CD4-positive, alpha-beta T cell treated with Interleukin-17A for 1 hour (primary cell): Measurements from ENCODE around the gene MMAB.

Experiments
- DNase-seq: peaks from one replicate; pipeline ENCODE4 v3.0.0-alpha.2; 2020

MMAB gene

DNA sequence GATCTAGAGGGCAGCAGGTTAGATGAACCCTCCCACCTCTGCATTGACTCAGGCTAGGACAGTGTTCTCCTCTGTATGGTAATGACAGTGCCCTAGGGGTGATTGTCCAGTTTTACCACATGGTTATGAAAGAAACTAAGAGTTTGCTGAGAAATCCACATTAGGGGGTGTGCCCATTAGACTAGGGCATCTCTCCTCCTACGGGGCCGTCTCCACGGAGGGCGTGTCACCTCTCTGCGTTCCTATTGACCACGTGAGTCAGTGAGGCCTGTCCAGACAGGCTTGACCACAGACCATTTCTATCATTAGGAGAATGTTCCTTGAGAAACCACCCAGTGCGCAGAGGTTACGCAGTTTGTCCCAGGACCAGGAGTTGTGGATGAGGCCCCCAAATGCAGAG lies 8.6 kb upstream of the MMAB start:
- no peak for DNase-seq

DNA sequence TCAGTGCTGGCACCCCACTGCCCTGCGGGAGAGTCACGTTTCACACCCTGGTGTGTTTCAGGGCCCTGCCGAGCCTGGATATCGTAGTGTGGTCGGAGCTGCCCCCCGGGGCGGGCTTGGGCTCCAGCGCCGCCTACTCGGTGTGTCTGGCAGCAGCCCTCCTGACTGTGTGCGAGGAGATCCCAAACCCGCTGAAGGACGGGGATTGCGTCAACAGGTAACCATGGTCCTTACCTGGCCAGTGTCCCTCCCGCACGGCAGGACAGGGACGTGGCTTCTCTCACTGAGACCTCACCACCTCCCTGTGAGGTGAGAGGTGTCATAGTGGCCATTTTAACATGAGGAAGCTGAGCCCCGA lies 8.0 kb upstream of the MMAB start:
- DNase-seq = no peak

DNA sequence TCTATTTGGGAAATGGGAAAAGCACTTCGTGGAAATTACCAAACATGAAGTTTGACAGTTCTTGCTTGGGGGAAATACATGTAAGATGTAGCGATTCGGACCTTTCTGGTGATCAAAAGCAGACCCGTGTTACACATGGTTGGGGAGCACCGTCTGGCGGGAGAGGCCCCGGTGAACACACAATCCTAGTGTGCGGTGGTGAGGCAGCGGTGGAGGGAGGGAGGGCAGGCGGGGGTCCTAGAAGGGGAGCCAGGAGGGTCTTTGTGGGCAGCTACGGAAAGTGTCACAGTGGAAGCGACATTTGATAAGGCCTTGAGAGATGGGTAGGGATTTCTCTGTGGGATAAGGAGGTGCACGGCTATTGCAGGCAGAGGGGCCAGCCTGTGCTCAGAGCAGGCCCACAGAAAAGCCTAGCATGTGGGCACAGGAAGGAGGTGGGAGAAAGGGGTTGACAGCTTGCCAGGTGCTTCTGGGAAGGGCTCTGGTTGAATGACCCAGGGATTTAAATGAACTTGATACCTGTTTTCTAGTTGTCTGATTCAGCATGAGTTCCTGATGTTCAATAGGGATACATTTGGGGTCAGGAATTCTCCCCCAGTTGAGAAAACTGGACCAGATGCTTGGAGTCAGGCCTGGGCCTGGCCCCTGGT lies 7.5 kb upstream of the MMAB start:
- no peak for DNase-seq

DNA sequence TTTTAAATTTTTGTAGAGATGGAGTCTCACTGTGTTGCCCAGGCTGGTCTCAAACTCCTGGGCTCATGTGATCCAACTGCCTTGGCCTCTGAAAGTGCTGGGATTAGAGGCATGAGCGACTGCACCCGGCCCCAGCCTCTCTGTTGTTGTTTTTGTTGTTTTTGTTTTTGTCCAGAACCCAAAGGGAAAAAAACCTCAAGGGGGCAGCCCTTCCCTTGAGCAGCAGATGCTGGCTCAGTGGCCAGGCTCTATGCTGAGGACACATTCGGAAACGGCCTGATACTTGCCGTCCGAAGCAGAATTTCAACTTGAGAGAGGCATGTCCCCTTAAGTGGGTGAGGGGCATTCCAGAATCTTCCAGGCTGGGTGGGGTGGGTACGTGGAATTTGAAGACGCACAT lies 7.0 kb upstream of the MMAB start:
- no peak for DNase-seq

DNA sequence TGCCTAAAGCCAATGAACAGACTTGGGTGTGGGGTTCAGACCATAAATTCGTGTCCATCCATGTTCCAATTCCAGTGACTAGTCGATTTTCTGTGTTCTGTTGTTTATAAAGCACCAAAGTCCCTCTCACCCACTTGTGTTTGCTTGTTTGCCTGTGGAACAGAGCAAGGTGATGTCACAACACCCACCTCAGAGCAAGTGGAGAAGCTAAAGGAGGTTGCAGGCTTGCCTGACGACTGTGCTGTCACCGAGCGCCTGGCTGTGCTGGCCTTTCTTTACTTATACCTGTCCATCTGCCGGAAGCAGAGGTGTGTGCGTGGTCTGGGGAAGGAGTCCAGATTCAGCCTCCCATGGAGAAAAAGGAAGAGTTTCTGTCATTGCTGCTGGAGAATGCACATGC lies 6.3 kb upstream of the MMAB start:
- no peak for DNase-seq

DNA sequence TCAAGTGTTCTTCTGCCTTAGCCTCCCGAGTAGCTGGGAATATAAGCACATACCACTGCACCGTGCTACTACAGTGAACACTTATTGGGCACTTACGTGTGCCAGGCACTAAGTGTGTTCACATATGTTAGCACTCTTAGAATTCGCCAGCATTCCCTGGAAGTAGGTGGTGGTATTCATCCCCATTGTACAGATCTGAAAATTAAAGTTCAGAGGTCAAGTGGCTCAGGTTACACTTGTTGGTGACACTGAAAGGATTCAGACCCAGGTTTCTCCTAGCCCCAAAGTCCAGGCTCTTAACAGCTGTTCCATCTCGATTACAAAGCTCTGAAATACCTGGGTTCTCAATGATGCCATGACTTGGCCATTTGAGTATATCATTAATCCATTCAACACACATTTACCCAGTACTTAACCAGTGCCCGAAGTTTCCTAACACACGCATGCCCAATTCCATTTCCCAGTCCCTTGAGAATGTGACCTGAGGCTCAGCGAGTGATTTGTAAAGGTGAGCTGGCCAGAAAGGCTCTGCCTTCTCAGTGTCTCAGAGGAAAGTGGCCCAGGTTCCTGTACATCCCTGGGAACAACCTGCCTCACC lies 5.1 kb upstream of the MMAB start:
- DNase-seq = no peak

DNA sequence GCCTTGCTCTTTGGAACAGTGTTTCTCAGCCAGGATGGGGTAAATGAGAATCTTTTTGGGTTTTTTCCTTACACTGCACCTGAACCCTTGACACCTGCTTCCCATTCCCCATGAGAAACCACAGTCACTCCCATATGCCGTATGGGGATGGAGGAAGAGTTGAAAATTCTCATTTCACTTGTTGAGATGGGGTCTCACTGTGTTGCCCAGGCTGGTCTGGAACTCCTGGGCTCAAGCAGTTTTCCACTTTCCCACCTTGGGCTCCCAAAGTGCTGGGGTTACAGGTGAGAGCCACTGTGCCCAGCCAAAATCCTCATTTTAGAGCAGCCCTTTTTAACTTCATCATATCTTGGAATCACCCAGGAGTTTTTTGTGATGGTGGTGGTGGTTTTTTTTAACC lies 4.0 kb upstream of the MMAB start:
- no peak for DNase-seq

DNA sequence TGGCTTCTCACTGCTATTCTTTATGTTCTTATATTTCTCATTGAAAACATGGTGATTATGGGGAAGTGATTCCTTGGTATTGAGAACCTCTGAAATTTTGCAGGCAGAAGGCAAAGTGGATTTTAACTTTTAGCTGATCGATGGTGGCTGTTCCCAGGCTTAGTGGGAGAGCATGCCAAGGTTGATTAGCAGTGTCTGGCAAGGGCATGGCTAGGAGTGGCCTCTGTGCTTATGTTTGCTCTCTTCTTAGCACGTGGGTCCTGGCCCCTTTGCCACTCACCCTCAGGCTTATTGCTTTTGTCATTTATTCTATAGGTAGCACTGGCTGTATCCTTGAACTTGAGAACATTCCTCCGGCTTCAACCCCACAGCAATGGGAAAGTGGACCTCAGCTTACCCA lies 2.4 kb upstream of the MMAB start:
- no peak for DNase-seq

DNA sequence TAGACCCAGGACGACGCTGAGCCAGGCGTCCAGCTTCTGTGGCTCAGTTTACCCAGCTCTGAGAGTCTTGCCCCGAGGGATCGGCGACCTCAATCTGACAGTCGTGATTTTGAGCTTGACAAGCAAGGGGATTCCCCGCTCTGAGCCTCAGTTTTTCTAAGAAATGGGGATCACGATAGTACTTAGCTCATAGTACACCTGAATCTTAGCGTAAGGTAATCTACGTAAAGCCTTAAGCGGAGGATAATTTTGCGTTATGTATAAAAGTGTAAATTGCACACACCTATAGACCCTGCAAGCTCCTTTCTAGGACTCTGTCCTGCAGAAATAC lies 575 bp upstream of the MMAB start:
- no peak for DNase-seq

DNA sequence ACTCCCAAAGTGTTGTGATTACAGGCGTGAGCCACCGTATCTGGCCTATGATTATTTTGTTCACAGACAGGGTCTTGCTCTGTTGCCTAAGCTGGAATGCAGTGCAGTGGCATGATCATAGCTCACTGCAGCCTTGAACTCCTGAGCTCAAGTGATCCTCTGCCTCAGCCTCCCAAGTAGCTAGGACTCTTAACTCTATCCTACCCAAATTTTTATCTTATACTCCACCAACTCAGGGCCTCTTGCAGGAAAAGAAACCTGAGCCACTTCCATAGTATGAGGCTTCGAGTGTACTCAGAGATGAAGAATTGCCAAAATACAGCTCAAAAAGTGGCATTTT lies 828 bp downstream of the MMAB start:
- no peak for DNase-seq

DNA sequence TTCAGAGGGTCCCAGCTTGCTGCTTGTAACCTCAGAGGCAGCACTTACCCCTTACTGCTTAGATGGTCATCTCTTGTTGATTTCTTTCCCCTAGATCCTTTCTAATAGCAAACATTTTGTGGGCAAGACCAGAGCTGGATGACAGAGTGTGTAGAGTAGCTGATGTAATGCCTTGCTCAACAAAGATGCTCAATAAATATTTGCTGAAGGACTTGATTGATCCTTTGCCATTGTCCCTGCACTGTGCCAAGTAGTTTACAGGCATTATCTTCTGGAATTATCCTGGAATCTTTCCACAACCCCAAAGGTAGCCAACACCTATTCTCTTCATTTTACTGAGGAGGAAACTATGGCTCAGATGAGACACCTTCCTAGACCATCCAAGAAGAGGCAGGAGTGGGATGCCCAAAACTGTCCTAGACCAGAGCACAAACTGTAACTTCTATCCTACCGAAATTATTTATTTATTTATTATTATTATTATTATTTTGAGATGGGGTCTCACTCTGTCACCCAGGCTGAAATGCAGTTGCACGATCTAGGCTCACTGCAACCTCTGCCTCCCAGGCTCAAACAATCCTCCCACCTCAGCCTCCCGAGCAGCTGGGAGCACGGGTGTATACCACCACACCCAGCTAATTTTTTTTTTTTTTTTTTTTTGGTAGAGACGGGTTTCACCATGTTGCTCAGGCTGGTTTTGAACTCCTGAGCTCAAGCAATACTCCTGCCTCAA lies 1.4 kb downstream of the MMAB start:
- DNase-seq = no peak

DNA sequence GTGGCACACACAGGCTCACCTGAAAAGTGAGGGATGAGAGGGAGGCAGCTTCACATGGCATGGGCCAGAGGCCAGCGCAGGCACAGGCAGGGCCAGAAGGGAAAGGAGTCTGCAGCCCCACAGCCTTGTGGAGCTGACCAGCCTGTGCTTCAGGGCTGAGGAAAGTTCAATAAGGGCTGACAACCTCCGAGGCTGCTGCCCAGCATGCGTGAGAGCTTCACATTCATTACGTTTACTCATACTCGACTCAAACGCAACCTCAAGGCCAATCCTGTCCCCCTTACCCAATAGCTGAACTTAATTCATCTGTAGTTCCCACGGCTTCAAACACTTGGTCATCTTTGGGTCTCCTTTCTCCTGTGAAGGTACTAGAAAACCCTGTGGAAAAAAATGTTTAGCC lies 4.8 kb downstream of the MMAB start:
- DNase-seq = no peak

DNA sequence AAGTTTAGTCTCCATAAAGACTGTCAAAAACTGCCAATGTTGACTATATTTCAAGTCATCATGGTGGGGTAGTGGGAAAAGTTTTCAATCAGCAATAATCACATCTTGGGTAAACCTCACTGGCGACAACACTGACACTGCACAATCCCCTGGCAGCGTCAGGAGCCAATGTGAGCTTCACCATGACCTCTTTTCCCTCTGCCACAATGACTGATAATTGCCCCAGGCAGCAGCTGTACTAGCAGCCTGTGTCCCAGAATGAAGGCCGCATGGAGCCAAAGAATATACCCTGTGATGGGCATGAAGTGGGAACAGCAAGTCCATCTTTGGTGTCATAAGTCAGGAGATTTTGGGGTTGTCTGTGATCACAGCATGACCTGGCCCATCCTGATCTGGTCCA lies 5.3 kb downstream of the MMAB start:
- DNase-seq = no peak

DNA sequence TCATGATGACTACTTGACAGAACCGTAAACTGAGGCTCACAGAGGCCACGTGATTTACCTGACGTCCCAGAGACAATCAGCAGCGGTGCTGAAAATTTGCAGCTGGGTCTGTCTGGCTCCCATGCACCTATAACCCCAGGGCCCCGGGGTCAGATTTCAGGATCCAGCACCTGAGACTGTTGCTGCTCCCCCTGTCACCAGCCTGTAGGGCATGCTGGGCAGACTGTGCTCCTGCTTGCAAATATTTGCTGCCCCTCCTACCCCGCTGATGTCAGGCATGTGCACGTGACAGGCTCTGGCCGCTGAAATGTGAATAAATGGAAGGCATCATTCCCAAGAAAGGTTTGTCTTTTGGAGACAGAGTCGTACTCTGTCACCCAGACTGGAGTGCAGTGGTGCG lies 6.0 kb downstream of the MMAB start:
- no peak for DNase-seq

DNA sequence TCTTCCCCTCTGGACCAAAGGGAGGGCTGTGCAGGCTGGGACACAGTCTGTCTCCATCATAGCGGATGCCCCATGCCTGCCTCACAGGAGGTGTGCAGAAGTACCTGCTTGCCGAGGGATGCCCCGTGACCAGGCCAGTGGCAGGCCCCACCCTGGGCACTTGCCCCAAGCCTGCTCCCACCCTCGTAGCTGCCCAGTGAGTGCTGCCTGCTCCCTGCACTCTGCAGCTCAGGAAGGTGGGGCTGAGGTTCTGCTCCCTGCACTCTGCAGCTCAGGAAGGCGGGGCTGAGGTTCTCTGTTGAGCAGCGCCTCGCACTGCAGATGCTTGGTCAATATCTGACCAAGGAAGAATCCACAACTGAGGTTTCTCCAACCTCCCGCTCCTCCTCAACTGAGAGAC lies 6.9 kb downstream of the MMAB start:
- no peak for DNase-seq

DNA sequence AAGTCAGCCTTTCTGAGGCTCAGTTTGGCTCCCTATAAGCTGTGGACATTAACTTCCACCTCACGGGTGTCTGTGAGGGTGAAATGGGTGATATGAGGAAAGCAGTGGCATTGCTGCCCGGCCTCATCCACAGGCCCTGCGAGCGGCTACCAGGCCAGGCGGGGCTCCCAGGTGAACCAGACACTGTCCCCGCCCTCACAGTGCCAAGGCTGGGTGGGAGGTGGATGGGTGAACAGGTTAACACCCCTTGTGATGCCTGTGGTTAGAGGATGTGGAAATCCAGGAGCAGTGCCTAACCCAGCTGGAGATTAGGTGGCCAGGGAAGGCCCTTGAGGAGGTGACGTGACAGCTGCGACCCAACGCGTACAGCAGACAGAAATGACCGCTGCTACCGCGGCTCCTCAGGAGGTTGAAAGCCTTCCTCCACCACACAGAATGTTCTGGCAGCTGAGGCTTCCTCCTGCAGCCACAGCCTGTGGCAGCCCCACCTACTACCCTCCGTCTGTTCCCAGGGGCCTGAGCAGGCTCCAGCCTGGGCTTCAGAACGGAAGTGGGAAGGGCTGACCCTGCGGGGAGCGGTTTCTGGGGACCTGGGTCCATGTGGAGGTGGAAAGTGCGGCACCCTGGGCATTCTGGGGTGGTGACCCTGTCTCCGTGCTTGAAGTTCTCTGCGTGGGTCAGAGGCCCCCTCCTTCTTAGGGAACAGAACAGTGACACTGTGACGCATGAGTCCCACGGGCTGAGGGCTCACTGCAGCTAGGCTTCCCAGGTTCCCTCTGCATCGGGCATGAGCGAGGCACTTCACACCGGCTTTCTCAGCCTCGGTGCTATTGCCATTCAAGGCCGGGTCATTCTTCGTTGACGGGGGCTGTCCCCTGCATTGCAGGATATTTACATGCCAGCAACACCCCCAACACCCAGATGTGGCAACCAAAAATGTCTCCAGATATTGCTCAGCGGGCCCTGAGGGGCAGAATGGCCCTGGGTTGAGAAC lies 9.7 kb downstream of the MMAB start:
- DNase-seq = no peak

DNA sequence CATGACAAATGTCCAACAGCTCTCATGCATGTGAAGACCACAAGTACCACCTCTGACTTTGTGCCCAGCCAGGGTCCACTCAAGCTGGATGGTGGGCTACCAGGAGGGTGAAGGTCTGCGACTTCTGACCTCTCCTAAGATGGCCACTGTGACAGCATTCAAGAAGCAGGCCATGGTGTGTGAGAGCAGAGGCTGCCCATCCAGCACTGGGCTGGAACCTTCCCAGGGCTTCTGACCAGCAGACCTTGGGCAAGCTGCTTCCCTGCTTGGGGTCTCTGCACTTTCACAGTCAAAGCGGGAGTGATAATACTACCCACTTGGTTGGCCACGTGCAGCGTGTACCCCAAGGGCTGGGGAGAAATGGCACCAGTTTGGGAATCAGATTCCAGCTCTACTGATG lies 10.4 kb downstream of the MMAB start:
- no peak for DNase-seq

DNA sequence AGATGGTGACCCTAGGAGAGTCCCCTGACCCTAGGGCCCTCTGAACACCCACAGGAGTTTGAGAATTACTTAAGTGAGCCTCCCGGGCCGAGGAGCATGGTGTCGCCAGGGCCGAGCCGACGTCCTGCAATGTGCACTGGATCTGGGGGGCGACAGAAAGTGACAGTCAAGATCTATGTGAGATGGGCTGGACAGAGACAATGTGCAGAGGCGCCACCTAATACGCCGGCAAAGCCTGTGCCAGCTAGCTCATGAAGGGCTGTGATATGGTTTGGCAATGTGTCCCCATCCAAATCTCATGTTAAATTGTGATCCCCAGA lies 11.6 kb downstream of the MMAB start:
- DNase-seq = no peak

DNA sequence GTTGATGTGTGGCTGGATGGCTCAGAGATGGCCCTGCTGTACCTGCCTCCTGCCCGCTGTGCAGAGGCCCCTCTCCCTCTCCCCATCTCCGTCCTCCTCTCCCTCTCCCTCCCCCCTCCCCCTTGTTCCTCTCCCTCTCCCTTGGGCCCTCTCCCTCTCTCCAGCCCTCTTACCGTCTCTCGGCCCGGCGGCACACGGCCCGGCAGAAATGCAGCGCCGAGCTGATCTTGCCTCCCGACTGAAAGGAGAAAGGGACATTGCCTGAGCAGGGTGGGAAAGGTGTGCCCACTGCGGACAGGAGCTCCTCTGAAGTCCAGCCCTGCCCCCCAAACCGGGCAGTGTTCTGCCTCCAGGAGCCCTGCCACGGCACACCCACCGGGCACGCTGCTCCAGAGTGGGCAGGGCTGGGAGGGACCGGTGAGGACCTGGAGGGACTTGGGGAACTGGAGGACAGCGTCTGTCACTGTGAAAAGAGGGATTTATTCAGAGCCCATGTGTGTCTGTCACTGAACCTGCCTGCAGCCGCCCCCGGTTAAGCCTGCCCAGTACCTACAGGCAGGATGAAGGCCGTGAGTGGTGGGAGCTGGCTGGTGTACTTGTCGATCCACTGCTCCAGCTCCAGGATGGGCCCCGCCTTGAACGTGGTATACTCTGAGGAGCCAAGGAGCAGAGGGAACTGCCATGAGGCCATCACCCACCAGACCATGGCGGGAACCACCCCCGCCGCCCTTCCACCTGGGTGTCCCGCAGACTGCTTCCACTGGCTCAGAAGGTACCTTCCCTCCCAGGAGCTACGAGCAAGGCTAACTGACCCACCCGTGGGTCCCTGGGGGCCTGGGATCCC lies 12.2 kb downstream of the MMAB start:
- no peak for DNase-seq

DNA sequence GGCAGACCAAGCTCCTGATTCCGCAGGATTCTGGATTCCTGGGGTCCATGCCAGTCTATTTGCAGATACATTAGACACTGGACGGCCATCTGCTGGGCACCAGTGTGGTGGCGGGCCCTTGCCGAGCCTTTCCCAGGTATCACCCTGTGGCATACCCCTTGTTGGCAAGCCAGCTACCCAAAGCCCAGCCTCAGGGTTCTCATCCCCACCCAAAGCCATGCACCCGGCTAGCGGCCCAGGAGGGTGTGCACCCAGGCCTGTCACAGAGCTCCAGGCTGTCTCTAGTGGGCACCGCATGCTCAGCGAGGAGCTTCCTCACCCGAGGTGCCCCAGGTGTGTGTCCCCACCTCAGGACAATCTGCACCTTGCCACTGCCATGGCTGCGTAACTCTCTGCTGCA lies 13.7 kb downstream of the MMAB start:
- DNase-seq = no peak

DNA sequence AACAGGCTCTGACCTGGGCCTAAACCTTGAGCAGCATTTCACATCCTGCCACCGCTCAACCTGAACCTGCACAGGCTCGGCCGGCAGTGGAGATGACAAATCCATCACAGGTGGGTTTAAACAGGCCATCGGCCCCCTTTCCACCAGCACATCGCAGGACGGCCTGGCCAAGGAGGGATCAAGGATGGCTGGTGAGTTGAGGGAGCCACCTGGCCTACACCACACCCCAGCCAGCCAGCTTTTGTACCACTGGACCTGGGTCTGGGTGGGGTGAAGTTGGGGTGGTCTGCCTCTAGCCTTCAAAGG lies 14.2 kb downstream of the MMAB start:
- no peak for DNase-seq

DNA sequence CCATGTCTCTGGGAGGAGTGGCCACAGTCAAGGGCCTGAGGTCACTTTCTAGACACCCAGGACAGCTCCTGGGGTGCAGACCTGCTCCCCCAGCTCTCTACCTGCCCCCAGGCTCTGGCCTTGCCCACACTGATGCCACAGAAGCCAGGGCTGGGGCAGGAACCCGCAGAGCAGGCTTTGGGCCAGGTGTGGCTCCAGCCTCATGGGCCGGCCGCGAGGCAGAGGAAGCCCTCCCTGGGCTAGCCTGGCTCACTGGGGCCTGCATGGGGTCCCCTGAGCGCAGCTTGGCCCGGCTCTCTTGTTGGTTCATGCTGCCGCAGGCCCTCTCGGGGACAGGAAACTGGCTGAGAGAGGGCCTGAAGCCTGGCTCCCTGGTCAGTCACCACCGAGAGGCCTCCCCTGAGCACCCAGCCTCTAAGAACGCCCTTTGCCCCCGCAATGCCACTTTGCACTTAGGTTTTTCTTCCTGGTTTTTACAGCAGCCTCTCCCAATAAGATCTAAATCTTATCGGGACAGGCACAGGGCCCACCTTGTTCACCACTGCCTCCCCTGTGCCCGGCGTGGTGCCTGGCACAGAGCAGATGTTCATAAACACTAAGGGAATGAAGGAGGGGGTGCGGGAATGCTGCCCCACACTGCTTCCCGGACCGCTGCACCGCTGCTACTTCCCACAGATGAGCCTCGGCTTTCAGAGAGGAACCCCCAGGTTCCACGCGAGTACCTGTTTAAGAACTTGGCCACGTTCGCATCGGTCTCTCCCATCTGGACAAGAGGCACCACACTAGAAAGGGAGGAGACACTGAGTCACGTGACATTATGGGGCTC lies 14.7 kb downstream of the MMAB start:
- DNase-seq = no peak
